H1 (cell line): ENCODE measurements around the gene NAGS. TPM values are rescaled to one million over a fixed set of nuclear protein-coding genes. Genes with fewer than 3 reads are reported as not detected.

ENCODE experiments used
- CTCF ChIA-PET: fragments of 300-600 bp; sonication (Branson Sonifier 250); formaldehyde crosslinking; loops from one replicate; lab custom pipeline; 2021; ENCODE audit not compliant: partially characterized antibody; lab: Charles Lee
- POLR2A ChIA-PET: fragments of 300-600 bp; sonication (Branson Sonifier 250); formaldehyde crosslinking; loops from one replicate; lab custom pipeline; 2021; ENCODE audit warnings: inconsistent platforms; ENCODE audit not compliant: partially characterized antibody; lab: Charles Lee
- DNase-seq, 2 experiments: peaks; one replicate each; pipeline versions ENCODE4 v3.0.0 to v3.0.0-alpha.2; 2010 to 2022; ENCODE audit warnings: low spot score in 2 of 2, low read depth in 1 of 2, mixed read lengths in 1 of 2
- FAIRE-seq: peaks from 2 replicates; lab custom pipeline; 2011; peaks lifted over from hg19 to GRCh38; lab: Jason Lieb, UNC
- H2AFZ ChIP-seq: 2 replicates; pipeline ENCODE4 v1.8.1; 2012; ENCODE audit warnings: low read length, inconsistent platforms
- H2AK5ac ChIP-seq: 2 replicates; pipeline ENCODE4 v1.6.1; 2013; ENCODE audit warnings: low read depth, low read length
- H2BK120ac ChIP-seq: replicated peaks from 2 replicates; pipeline ENCODE3; 2013; ENCODE audit warnings: low read depth, low read length, inconsistent platforms
- H2BK12ac ChIP-seq: 2 replicates; pipeline ENCODE4 v1.6.1; 2013; ENCODE audit warnings: low read depth, low read length
- H2BK15ac ChIP-seq: 2 replicates; pipeline ENCODE4 v1.6.1; 2013; ENCODE audit warnings: low read length
- H2BK20ac ChIP-seq: 2 replicates; pipeline ENCODE4 v1.6.1; 2013; ENCODE audit warnings: low read length
- H2BK5ac ChIP-seq: 2 replicates; pipeline ENCODE4 v1.6.1; 2013; ENCODE audit warnings: low read depth, low read length
- H3K14ac ChIP-seq: 2 replicates; pipeline ENCODE4 v1.6.1; 2013; ENCODE audit warnings: inconsistent platforms; ENCODE audit not compliant: insufficient read length
- H3K18ac ChIP-seq: 2 replicates; pipeline ENCODE4 v1.6.1; 2013; ENCODE audit warnings: low read length; ENCODE audit errors: extremely low read depth
- H3K23ac ChIP-seq: 2 replicates; pipeline ENCODE4 v1.6.1; 2013; ENCODE audit warnings: inconsistent platforms; ENCODE audit not compliant: insufficient read length
- H3K23me2 ChIP-seq: 2 replicates; pipeline ENCODE4 v1.6.1; 2013; ENCODE audit warnings: low read depth, low read length
- H3K27ac ChIP-seq: 2 replicates; pipeline ENCODE4 v1.6.1; 2011; ENCODE audit warnings: low read depth, low read length, inconsistent platforms
- H3K27me3 ChIP-seq, 4 experiments: replicated peaks in 1 of 4; 1 replicate in 1 of 4; 2 replicates in 3 of 4; pipeline versions ENCODE4 v1.6.1 to v1.8.1; 2011 to 2013; ENCODE audit warnings: low read length in 3 of 4, mild to moderate bottlenecking in 3 of 4, inconsistent platforms in 2 of 4, mixed read lengths in 2 of 4, moderate library complexity in 1 of 4; ENCODE audit not compliant: control insufficient read depth in 3 of 4, insufficient read depth in 3 of 4; ENCODE audit errors: extremely low read depth in 1 of 4
- H3K36me3 ChIP-seq, 4 experiments: 2 replicates each; pipeline versions ENCODE4 v1.6.1 to v1.8.1; 2011 to 2013; ENCODE audit warnings: mild to moderate bottlenecking in 4 of 4, low read length in 3 of 4, moderate library complexity in 2 of 4, control low read depth in 1 of 4, inconsistent platforms in 1 of 4; ENCODE audit not compliant: insufficient read depth in 4 of 4, control insufficient read depth in 2 of 4
- H3K4ac ChIP-seq: replicated peaks from 2 replicates; pipeline ENCODE3; 2013; ENCODE audit warnings: low read length, low read depth, mixed read lengths, inconsistent platforms; ENCODE audit not compliant: insufficient read length
- H3K4me1 ChIP-seq, 4 experiments: replicated peaks in 1 of 4; 1 replicate in 1 of 4; 2 replicates in 3 of 4; pipeline versions ENCODE4 v1.6.1 to v1.8.1; 2011 to 2013; ENCODE audit warnings: low read length in 3 of 4, inconsistent platforms in 2 of 4, mixed read lengths in 1 of 4; ENCODE audit not compliant: insufficient read depth in 4 of 4, control insufficient read depth in 3 of 4
- H3K4me2 ChIP-seq, 2 experiments: 2 replicates each; pipeline versions ENCODE4 v1.6.1 to v1.8.1; 2011 to 2013; ENCODE audit warnings: low read depth in 2 of 2, low read length in 2 of 2, control low read depth in 1 of 2, inconsistent platforms in 1 of 2, mild to moderate bottlenecking in 1 of 2; ENCODE audit not compliant: insufficient read depth in 1 of 2
- H3K4me3 ChIP-seq, 4 experiments: fragments of 200-600, 300-600 bp in 1 of 4; sonication (generic), shearing (Covaris generic), sonication (Bioruptor Twin) in 1 of 4; 2 replicates each; pipeline versions ENCODE4 v1.5.1 to v1.8.1; 2011 to 2016; ENCODE audit warnings: low read length in 4 of 4, low read depth in 3 of 4, control low read depth in 2 of 4, inconsistent platforms in 2 of 4, mild to moderate bottlenecking in 2 of 4, mixed read lengths in 1 of 4, moderate library complexity in 1 of 4; ENCODE audit not compliant: insufficient read depth in 2 of 4; ENCODE audit errors: extremely low read depth in 1 of 4
- H3K56ac ChIP-seq: replicated peaks from 2 replicates; pipeline ENCODE3; 2013; ENCODE audit warnings: low read depth, mild to moderate bottlenecking, mixed read lengths, low read length, inconsistent platforms; ENCODE audit not compliant: insufficient read length
- H3K79me1 ChIP-seq: 2 replicates; pipeline ENCODE4 v1.6.1; 2013; ENCODE audit warnings: low read depth, low read length, control low read depth
- H3K79me2 ChIP-seq, 2 experiments: 2 replicates each; pipeline versions ENCODE4 v1.6.1 to v1.8.1; 2012 to 2013; ENCODE audit warnings: low read length in 2 of 2, mild to moderate bottlenecking in 2 of 2, inconsistent platforms in 1 of 2; ENCODE audit not compliant: insufficient read depth in 2 of 2, control insufficient read depth in 1 of 2
- H3K9ac ChIP-seq, 4 experiments: replicated peaks in 1 of 4; 1 replicate in 1 of 4; 2 replicates in 3 of 4; pipeline versions ENCODE4 v1.6.1 to v1.8.1; 2011 to 2013; ENCODE audit warnings: low read depth in 3 of 4, low read length in 3 of 4, control low read depth in 2 of 4, mild to moderate bottlenecking in 2 of 4, moderate library complexity in 2 of 4, inconsistent platforms in 1 of 4; ENCODE audit errors: extremely low read depth in 1 of 4
- H3K9me3 ChIP-seq, 2 experiments: 2 replicates each; pipeline versions ENCODE4 v1.6.1 to v1.8.1; 2012 to 2013; ENCODE audit warnings: mild to moderate bottlenecking in 2 of 2, moderate library complexity in 2 of 2, control low read depth in 1 of 2, inconsistent platforms in 1 of 2, low read depth in 1 of 2, low read length in 1 of 2, mixed read lengths in 1 of 2; ENCODE audit not compliant: insufficient read depth in 2 of 2
- H4K20me1 ChIP-seq, 2 experiments: replicated peaks in 1 of 2; 2 replicates each; pipeline versions ENCODE3 to v1.8.1; 2011 to 2013; ENCODE audit warnings: inconsistent platforms in 2 of 2, low read length in 2 of 2, mild to moderate bottlenecking in 1 of 2; ENCODE audit not compliant: insufficient read depth in 2 of 2, control insufficient read depth in 1 of 2
- H4K5ac ChIP-seq: 2 replicates; pipeline ENCODE4 v1.6.1; 2013; ENCODE audit warnings: low read length, low read depth, mixed read lengths, inconsistent platforms; ENCODE audit not compliant: insufficient read length
- H4K8ac ChIP-seq: 2 replicates; pipeline ENCODE4 v1.8.0; 2013; ENCODE audit warnings: mild to moderate bottlenecking, moderate library complexity, low read length, inconsistent platforms; ENCODE audit not compliant: insufficient read depth; ENCODE audit errors: extremely low read depth
- H4K91ac ChIP-seq: replicated peaks from 2 replicates; pipeline ENCODE3; 2013; ENCODE audit warnings: low read length, mixed read lengths, inconsistent platforms; ENCODE audit not compliant: insufficient read length
- HDAC6 ChIP-seq: IDR thresholded peaks from one replicate; pipeline ENCODE4 v1.7.1; 2012; ENCODE audit warnings: low read depth, mild to moderate bottlenecking, inconsistent platforms, low read length, moderate library complexity
- WGBS, 2 experiments: shearing (Covaris generic) in 1 of 2; methylation state at CpG; one replicate each; pipeline versions ENCODE4 v1.1.6 to v1.1.7; 2013 to 2015; ENCODE audit warnings: low lambda C conversion rate in 2 of 2, mixed read lengths in 2 of 2, inconsistent platforms in 1 of 2, low coverage in 1 of 2, missing lambda C conversion rate in 1 of 2; ENCODE audit not compliant: insufficient replicate concordance in 2 of 2, insufficient coverage in 1 of 2, insufficient read length in 1 of 2; ENCODE audit errors: extremely low coverage in 1 of 2, missing lambda C conversion rate in 1 of 2; 5-methylcytosine and 5-hydroxymethylcytosine counted together
- polyA plus RNA-seq, 7 experiments: library from polyadenylated mRNA; depleted of rRNA in 3 of 7; stranded (reverse) in 5 of 7; unstranded in 2 of 7; fragments of >200 nt in 5 of 7; fragments of 200-250 nt in 2 of 7; gene quantifications; 1 replicate in 5 of 7; 2 replicates in 1 of 7; 4 replicates in 1 of 7; pipeline versions ENCODE4 v1.2.1 to v1.2.3, GENCODE V29; 2011 to 2013; ENCODE audit warnings: missing spikeins in 2 of 7, mixed read lengths in 2 of 7
- total RNA-seq: library from RNA; stranded (reverse); fragmentation: NEBNext Ultra II Directional; extraction: Animal tissue kit (Norgen Biotek cat#: 25700); gene quantifications from 2 replicates; pipeline ENCODE4 v1.2.1, GENCODE V29; 2021

Gene NAGS
- total and polyA plus RNA-seq, 2 of the 8 experiments (the other 6 are each of a cell fraction or from before 2014, with no cell fraction given) = 4.0 to 5.1 TPM

- Histone ChIP-seq H3K14ac (no peak overlapping the region), H3K36me3 (no peaks in the 10 kb centered on the region), H2AFZ (no peak overlapping the region), H2BK15ac (no peak overlapping the region), H3K4me2 (no peak overlapping the region), H2BK5ac (no peak overlapping the region), H3K4me1 (peaks cover 0 to 2% (median 0%) of the 10 kb centered on the region in 4 experiments; a peak in 2 of 7 replicates), H2BK12ac (no peak overlapping the region), H3K9ac (no peak overlapping the region), H3K4ac (no peak overlapping the region), H2BK120ac (no peak overlapping the region), H3K23me2 (peaks cover 3% of the 10 kb centered on the region; the same call in 1 of the 2 replicates), H3K79me1 (no peaks in the 10 kb centered on the region), H3K4me3 (no peak overlapping the region), H4K91ac (no peak overlapping the region), H3K27ac (no peak overlapping the region), H4K5ac (no peak overlapping the region)
- no peak for FAIRE-seq
- CTCF ChIA-PET = interaction anchor here (0.6 to 2.9 kb wide), 8 partner anchors 8 to 1366 kb away, joined by 3 to 13 read pairs (median 6); partner anchors contain the start of gene PYY
- no peak for DNase-seq
- POLR2A ChIA-PET = interaction anchor here (0.7 kb wide), 1 partner anchor 20 kb away, joined by 3 read pairs; no protein-coding TSS in a partner anchor
- no peak for TF ChIP-seq HDAC6
- TF ChIP-seq, all 59 proteins: peak for 0
- WGBS, 2 experiments = 80% methylated on average over 7 of the region's 7 CpGs; no CpG with 5 or more reads in 1 of the 2 experiments
- Histone ChIP-seq H3K23ac (no peak overlapping the region), H2AK5ac (no peak overlapping the region), H3K56ac (no peak overlapping the region), H4K8ac (no peak overlapping the region), H3K79me2 (no peaks in the 10 kb centered on the region), H3K18ac (no peak overlapping the region), H4K20me1 (no peaks in the 10 kb centered on the region), H2BK20ac (no peak overlapping the region), H3K9me3 (no peaks in the 10 kb centered on the region), H3K27me3 (peaks cover 0 to 5% (median 4%) of the 10 kb centered on the region in 4 experiments; a peak in 3 of 7 replicates)
Observed at GRCh38 chr17:43979011-43979410, 25.4 kb upstream of the NAGS start.
